Progenitor cell of endocrine pancreas (in vitro differentiated cells): ENCODE data around the gene MRPL36. TPM values are rescaled to one million over a fixed set of nuclear protein-coding genes. Genes with fewer than 3 reads are reported as not detected.
"Not testable (repeated sequence)": the region's sequence is repeated elsewhere in the genome, so short reads cannot be mapped to it uniquely, and the experiment has no call there.

Source experiments
- DNase-seq: peaks from one replicate; pipeline ENCODE4 v3.0.0; 2021; ENCODE audit warnings: low spot score; ENCODE audit not compliant: unreplicated experiment
- H3K27ac Mint-ChIP-seq: 2 replicates; pipeline ENCODE4 v1.8.0; 2021; ENCODE audit warnings: mild to moderate bottlenecking, moderate library complexity, mixed read lengths
- H3K27me3 Mint-ChIP-seq: 2 replicates; pipeline ENCODE4 v1.8.0; 2021; ENCODE audit warnings: mixed read lengths
- H3K36me3 Mint-ChIP-seq: 2 replicates; pipeline ENCODE4 v1.8.0; 2022; ENCODE audit warnings: mixed read lengths; ENCODE audit not compliant: insufficient read depth
- H3K4me1 Mint-ChIP-seq: 2 replicates; pipeline ENCODE4 v1.8.0; 2021; ENCODE audit warnings: low read depth, mixed read lengths
- H3K4me3 Mint-ChIP-seq: 2 replicates; pipeline ENCODE4 v1.8.0; 2021; ENCODE audit warnings: low read depth, mild to moderate bottlenecking, moderate library complexity, mixed read lengths
- H3K9me3 Mint-ChIP-seq: 2 replicates; pipeline ENCODE4 v1.8.0; 2021; ENCODE audit warnings: low read depth, mixed read lengths
- total RNA-seq: library from RNA; stranded (reverse); gene quantifications from 2 replicates; pipeline ENCODE4 v1.2.1, GENCODE V29; 2021
- TF ChIP-seq, protein P1 (sequence below): fragments of 200-600 bp; sonication (generic); IDR thresholded peaks from one replicate; pipeline ENCODE4 v1.5.0; 2021; ENCODE audit warnings: antibody characterized with exemption, mild to moderate bottlenecking; ENCODE audit not compliant: unreplicated experiment

Gene MRPL36
- total RNA-seq, 1 donor from 2014 or later: 40.5 TPM

DNA sequence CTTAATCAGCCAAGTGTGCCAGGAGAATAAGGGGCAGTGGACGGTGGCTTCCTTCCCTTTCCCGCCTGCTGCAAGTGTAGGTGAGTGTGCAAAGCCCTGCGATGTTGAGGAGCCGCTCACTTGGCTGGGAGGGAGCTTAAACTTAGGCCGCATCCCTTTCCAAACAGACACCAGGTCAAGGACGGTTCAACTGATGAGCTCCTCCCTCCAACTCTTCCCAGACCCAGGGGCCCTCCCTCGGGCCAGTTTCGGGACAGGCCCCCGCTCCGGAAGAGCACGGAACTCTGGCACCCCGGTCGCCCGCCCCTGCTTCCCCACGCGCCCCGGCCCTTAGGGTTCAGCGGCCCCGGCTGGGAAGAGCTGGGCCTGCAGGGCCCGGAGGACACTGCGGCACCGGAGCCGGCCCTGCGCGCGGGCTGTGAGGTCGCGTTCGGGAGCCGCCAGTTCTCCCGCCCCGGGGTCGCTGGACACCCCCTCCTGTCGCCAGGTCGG, 481 bp downstream of the MRPL36 start:
- Mint-ChIP-seq H3K4me1 (peaks cover 19% of the 10 kb centered on the region), H3K4me3 (peak overlapping the region; percentile 99), H3K27me3 (no peaks in the 10 kb centered on the region), H3K36me3 (peaks cover 6% of the 10 kb centered on the region), H3K27ac (peak overlapping the region; percentile 37), H3K9me3 (no peaks in the 10 kb centered on the region)
- DNase-seq: no peak
- TF ChIP-seq, protein P1, sequence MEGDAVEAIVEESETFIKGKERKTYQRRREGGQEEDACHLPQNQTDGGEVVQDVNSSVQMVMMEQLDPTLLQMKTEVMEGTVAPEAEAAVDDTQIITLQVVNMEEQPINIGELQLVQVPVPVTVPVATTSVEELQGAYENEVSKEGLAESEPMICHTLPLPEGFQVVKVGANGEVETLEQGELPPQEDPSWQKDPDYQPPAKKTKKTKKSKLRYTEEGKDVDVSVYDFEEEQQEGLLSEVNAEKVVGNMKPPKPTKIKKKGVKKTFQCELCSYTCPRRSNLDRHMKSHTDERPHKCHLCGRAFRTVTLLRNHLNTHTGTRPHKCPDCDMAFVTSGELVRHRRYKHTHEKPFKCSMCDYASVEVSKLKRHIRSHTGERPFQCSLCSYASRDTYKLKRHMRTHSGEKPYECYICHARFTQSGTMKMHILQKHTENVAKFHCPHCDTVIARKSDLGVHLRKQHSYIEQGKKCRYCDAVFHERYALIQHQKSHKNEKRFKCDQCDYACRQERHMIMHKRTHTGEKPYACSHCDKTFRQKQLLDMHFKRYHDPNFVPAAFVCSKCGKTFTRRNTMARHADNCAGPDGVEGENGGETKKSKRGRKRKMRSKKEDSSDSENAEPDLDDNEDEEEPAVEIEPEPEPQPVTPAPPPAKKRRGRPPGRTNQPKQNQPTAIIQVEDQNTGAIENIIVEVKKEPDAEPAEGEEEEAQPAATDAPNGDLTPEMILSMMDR: no peak

DNA sequence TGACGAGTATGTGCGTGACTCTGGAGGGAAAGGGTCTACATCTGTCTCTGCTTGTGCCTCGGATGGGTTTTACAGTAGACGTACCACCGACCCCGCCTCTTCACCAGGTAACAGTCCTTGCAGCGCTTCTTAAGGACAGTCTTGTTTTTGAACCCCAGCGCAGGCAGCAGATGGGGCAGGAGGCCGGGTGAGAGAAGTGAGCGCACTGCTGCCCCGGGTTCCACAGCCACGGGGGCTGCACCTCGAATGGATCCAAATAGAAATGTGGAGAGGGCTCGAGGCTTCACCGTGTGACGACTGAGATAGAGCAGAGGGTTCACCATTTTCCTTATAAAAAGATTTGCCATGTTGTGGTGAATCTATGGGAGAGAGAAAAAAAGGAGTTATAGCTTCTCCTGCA, 1.0 kb downstream of the MRPL36 start:
- not testable (repeated sequence) for H3K27ac Mint-ChIP-seq, DNase-seq

DNA sequence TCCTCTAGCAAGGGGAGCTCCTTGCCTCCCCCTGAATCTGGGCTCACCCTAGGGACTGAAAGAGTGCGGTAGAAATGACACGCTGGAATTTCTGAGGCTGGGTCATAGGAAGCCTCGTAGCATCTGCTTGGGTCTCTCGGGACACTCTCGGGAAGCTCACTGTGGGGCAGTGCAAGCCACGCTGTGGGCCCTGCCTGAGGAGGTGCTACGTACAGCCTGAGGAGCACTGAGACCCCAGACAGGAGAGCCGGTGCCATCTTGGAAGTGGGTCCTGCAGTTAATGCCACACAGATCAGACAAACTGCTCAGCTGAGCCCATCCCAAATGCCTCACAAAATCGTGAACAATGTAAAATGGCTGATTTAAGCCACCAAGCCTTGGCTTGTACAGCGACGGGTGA, 1.8 kb downstream of the MRPL36 start:
- no peak for DNase-seq
- Mint-ChIP-seq H3K9me3 (no peaks in the 10 kb centered on the region), H3K4me3 (peak overlapping the region; percentile 38)

More for the DNA sequence above, 1.0 kb downstream of the MRPL36 start:
- not testable (repeated sequence) for H3K27me3 Mint-ChIP-seq, H3K36me3 Mint-ChIP-seq, H3K9me3 Mint-ChIP-seq
- peak overlapping the region; percentile 99 for H3K4me3 Mint-ChIP-seq
- H3K4me1 Mint-ChIP-seq: peaks cover 19% of the 10 kb centered on the region

DNA sequence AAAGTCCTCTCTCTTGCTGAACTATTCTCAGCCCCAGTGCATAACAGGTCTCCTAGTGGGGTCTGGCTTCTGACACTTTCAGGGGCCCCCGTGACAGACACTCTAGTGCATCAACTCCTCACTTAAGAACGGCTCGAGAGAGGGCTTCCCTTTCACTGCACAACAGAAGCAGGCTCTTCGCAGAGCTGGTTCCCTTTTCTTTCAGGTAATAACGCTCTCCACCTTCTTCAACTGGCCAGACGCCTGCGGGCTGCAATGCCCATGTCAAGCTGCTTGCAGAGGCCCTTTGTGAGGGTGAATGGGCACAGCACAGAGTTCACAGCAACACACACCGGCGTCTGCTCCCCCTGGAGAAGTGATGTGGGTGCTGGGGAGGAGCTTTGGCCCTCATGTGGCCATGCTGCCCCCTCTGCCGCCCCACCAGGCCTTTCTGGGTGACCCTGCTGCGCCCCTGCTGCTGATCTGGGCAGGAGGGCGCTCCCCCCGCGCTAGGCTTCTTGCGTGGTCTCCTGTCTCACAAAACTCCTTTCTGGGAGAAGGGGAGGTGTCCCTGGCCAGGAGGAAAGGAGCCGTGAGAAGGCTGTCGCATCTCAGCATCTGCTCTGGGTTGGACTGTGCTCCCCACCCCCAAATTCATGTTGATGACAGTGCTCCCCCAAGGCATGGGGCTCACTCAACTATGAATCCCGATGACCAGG, 2.4 kb downstream of the MRPL36 start:
- Mint-ChIP-seq H3K27ac (no peak overlapping the region), H3K4me1 (peaks cover 13% of the 10 kb centered on the region), H3K9me3 (no peaks in the 10 kb centered on the region), H3K27me3 (no peaks in the 10 kb centered on the region), H3K4me3 (no peak overlapping the region), H3K36me3 (peaks cover 1% of the 10 kb centered on the region)
- no peak for DNase-seq
- TF ChIP-seq, protein P1: no peak

More for the DNA sequence above, 1.8 kb downstream of the MRPL36 start:
- TF ChIP-seq, protein P1: no peak
- H3K4me1 Mint-ChIP-seq: peaks cover 15% of the 10 kb centered on the region
- no peaks in the 10 kb centered on the region for H3K27me3 Mint-ChIP-seq
- no peak overlapping the region for H3K27ac Mint-ChIP-seq
- peaks cover 2% of the 10 kb centered on the region for H3K36me3 Mint-ChIP-seq

DNA sequence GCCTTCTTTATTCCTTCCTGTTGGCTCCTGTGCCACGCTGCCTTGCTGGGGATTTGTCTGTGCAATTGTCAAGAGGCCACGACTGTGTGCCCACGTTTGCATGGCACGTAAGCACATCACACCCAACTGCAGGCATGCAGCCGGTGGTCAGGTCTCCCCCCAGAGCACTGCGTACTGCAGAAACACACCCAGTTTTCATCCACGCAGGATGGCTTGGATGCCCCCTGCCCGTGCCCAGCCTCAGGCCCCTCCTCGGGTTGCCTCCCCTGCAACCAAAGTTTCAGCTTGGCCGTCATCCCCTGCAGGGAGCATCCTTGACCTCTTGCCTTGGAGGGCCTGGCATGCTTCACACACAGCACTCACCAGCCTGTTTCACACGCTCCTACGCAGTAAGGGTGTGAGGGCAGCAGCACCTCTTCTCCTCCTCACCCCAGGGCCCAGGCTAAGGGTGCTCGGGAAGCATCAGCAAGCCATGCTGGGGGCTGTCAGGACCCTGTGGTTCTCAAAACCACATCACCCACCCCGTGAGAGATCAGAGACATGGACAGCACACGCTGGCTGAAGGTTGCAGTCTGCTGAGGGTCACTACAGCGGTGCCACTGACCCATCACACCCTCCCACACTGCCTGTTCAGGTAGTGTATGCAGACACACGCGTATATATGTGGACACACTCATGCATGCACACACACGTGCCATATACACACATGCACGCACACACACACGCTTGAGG, 3.1 kb downstream of the MRPL36 start:
- H3K4me3 Mint-ChIP-seq: no peak overlapping the region
- H3K9me3 Mint-ChIP-seq: no peaks in the 10 kb centered on the region
- no peak overlapping the region for H3K27ac Mint-ChIP-seq
- peaks cover 9% of the 10 kb centered on the region for H3K4me1 Mint-ChIP-seq
- H3K27me3 Mint-ChIP-seq: no peaks in the 10 kb centered on the region
- TF ChIP-seq, protein P1: no peak
- no peaks in the 10 kb centered on the region for H3K36me3 Mint-ChIP-seq
- no peak for DNase-seq
